GM21528 (cell line): ENCODE results near the gene FZD2.
"Not testable (repeated sequence)": the region's sequence is repeated elsewhere in the genome, so short reads cannot be mapped to it uniquely, and the experiment has no call there.

Experiments
- ATAC-seq: cut with Tn5 transposase; IDR thresholded peaks from one replicate; pipeline ENCODE4 v1.9.1; 2021; ENCODE audit warnings: mild to moderate bottlenecking, moderate library complexity; ENCODE audit not compliant: unreplicated experiment, low FRiP score

The FZD2 gene

DNA sequence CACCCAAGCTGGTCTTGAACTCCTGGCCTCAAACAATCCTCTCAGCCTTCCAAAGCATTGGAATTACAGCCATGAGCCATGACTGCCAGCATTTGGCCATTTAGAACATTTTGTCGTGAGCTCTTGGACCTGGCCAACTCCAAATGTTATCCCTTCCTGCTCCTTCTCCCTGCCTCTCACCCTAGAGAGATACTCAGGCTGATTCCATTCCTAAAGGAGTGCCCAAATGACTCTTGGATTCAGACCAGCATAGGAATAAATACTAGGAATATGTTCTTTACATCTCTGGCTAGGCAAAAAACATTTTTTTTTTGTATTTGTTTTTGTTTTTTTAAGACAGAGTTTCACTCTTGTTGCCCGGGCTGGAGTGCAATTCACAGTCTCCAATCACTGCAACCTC is 15.5 kb downstream of the FZD2 start:
- no peak for ATAC-seq

DNA sequence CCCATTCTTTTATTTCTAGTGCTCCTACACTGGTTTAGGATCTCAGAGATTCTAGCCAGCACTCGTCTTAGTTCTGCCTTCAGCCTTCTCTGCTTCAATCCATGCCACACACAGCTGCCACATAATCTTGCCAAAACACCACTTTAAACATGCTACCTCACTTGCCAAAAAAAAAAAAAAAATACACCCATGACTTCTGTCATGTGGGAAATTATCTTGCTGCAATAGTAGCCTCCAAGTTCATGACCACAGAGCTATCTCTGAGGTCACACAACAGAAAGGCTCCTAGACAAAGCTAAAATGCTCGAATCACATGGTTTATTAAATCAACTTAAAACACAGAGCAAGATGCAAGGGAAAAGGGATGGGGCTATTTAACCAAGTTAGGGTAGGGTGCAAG is 18.1 kb downstream of the FZD2 start:
- no peak for ATAC-seq

DNA sequence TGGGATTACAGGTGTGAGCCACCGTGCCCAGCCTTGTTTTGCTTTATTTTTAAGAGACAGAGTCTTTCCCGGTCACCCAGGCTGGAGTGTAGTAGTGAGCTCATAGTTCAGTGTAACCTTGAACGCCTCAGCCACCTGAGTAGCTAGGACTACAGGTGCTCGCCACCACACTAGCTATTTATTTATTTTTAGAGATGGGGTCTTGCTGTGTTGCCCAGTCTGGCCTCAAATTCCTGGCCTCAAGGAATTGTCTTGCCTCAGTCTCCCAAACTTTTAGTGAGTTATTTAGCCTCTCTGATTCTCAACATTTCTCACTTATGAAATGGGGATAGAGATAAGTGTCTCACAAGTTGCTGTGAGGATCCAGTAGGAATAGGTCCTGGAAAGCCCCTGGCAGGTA is 21.7 kb downstream of the FZD2 start:
- ATAC-seq = no peak

DNA sequence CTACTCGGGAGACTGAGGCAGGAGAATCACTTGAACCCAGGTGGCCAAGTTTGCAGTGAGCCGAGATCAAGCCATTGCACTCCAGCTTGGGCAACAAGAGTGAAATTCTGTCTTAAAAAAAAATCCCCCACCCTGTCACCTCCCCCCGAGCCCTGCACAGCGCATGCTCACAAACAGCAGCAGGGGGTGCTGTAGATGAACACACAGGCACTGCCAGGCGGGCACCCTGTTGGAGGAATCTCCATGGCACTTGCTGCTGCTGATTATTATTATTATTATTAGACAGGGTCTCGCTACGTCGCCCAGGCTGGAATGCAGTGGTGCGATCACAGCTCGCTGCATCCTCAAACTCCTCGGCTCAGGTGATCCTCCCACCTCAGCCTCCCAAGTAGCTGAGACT is 24.6 kb downstream of the FZD2 start:
- no peak for ATAC-seq

DNA sequence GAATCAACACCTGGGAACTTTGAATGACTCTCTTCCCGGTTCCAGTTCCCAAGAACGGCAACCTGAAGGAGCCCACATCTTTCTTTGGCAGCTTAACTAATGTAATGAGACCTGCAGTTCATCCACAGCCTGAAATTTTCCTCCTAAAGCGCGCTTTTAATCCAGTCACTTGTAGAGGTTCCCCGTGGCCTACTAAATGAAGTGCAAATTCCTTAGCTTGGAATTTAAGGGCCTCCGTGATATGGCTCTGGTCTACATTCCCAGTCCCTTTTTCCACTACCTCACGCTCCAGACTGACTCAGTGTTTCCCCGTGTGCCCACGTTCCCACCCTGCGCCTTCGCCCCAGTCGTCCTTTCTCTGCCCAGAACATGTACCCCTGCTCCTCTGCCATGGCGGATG is 27.2 kb downstream of the FZD2 start:
- ATAC-seq = no peak

DNA sequence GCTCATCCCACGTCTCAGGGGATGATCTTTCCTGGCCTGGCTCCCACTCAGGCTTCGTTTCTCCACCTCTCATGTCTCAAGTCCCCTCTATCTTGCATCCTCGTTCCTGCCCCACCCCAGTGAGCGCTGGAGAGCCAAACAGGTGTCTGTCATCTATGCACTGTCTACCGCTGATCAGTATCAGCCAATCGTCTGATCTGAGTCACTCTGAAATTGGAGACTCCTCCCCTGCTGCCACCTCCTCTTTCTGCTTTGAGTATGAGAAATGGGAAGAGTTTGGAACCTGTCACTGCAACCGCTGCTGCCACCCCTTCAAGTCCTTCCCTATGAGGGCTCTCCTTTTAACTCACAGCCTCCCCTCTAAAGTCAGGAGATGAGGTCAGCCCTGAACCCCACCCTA is 28.0 kb downstream of the FZD2 start:
- ATAC-seq = no peak

DNA sequence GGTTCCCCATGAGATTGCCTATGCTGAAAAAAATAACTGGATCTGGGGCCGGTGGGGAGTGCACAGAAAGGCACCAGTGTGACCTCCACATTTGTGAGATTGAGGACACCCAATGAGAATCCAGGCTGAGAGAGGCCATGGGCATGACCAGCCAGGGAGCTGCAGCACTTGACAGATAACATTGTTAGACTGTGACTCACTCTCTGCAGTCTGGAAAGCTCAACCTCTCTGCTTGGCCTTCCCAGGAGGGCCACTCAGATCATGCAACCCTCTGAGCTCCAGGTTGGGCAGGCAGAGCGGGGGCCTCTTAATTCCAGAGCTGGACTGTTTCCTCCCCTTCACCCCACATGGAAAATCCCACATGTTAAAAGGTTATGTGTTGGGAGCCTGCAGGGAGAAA is 30.1 kb downstream of the FZD2 start:
- no peak for ATAC-seq

DNA sequence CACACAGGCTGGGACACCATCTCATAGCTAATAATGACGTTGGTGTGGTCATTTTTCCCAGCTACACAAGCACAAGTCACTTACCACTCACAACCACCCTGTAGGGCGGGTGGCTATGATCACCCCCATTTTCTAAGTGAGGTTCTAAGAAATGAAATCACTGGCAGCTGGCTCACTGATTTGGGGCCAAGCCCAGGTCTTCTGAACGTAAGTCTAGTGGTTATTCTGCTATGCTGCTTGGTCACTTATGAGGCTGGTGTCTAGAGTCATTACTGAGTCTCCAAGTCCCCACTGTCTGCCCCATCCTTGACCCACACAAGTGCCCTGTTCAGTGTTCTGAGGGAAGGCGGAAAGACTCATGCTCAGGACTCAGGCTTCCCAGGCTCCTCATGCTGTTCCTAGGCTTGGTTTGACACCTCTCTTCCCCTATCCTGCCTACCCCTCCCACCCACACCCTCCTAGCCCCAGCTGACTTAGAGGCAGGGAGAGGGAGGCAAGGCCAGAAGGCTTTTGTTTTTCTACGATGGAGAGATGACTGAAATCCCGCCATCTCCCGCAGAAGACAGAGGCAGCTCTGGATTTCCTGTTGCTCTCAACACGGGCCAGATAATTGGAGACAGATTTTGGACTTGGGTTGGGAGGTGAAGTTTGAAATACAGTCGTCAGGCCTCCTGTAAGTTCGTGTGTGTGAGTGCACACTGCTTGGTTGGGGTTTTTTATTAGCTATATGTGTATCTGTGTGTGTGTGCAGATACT is 32.2 kb downstream of the FZD2 start:
- ATAC-seq = no peak

DNA sequence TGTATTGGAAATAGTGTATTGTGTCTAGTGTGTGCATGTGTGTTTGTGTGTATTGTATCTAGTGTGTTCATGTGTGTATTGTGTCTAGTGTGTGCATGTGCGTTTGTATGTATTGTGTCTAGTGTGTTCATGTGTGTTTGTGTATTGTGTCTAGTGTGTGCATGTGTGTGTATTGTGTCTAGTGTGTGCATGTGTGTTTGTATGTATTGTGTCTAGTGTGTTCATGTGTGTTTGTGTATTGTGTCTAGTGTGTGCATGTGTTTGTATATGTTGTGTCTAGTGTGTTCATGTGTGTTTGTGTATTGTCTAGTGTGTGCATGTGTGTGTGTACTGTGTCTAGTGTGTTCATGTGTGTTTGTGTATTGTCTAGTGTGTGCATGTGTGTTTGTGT is 32.8 kb downstream of the FZD2 start:
- ATAC-seq = not testable (repeated sequence)

DNA sequence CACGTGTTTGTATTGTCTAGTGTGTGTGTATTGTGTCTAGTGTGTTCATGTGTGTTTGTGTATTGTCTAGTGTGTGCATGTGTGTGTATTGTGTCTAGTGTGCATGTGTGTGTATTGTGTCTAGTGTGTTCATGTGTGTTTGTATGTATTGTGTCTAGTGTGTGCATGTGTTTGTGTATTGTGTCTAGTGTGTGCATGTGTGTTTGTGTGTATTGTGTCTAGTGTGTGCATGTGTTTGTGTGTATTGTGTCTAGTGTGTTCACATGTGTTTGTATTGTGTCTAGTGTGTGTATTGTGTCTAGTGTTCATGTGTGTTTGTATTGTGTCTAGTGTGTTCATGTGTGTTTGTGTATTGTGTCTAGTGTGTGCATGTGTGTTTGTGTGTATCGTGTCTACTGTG is 33.5 kb downstream of the FZD2 start:
- ATAC-seq = not testable (repeated sequence)

DNA sequence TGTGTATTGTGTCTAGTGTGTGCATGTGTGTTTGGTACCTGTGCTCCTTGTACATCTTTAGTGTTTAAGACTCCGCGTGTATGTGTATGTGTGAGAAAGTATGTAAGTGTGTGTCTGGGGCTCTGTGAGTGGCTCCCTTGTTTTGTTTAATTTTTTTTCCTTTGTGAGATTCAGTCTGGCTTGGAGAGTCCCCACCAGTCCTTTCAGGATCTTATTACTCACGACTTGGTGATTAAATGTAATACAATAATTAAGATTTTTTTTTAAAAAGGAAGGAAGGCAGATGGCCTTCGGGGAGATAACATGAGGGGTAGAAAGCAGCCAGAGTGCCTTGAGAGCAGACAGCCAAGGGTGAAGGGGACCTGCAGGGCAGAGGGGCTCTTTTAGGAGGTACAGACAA is 33.9 kb downstream of the FZD2 start:
- ATAC-seq = no peak

DNA sequence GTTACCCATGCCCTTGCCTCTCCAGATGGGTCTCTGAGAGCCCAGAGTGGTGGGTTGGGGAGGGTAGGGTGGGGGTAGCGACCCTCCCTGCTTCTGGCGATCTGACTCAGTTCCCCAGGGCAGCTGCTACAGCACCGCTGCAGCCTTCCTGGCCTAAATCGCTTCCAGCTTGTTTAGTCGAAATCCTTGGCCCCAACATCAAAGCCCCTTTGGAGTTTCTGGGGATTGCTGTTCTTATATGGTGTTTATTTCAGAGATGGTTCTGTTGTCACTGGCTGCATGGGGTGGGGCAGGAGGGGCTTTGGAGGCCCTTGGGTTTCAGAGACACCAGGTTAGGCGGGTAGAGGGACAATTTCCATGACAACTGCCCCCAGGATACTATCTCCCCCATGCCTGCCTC is 35.9 kb downstream of the FZD2 start:
- no peak for ATAC-seq

DNA sequence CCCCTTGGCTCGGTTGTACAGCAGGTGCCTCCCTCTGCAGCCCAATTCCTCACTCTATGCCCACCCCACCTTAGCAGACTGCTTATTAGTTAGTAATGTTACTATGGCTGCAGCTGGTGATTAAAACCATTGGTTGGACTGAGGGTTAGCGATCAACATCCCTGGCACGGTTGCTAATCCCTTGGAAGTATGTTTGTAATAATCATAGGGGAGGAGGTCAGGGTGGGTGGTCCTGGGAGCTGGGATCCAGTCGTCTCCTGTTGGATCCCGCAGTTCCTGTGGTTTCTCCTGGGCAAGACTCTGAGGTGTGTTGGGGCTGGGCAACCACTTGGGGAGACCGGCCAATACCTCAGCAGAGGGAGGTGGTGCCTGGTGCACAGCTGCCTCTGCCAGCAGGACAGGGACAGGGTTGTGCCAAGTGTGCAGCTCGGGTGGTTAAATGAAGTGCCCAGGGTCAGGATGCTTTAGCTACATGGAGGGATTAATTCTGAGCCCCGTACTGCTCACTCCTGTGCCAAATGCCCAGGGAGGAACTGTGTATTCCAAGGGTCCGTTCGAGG is 38.0 kb downstream of the FZD2 start:
- no peak for ATAC-seq

DNA sequence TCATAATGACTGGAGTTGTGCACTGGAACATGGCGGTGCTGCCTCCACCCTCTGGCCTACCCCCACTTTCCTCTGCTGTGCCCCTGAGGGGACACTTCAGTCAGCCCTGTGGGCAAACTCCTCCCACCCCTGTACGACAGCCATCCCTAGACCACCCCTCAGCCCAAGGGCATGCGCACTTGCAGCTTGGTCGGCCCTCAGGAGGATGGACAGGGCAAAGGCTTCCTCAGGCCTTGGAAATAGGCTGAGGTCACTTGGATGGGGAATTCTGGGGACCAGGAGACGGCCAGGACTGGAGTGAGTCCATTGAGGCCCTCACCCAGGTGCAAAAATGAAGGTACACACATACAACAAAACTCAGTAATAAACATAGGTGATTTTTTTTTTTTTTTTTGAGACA is 41.0 kb downstream of the FZD2 start:
- ATAC-seq = no peak

DNA sequence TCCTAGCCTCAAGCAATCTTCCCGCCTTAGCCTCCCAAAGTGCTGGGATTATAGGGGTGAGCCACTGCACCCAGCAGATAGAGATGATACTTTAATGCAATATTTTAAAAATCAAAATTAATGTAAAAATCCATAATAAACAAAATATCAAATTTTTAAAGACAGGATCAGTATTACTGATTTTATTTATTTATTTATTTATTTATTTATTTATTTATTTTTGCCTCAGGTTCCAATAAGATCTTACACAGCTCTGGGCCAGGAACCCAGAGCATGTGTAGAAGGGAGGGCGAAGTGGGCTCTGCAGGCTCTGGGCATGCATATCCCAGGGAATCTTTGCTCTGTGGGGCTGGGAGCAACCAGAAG is 41.6 kb downstream of the FZD2 start:
- no peak for ATAC-seq

DNA sequence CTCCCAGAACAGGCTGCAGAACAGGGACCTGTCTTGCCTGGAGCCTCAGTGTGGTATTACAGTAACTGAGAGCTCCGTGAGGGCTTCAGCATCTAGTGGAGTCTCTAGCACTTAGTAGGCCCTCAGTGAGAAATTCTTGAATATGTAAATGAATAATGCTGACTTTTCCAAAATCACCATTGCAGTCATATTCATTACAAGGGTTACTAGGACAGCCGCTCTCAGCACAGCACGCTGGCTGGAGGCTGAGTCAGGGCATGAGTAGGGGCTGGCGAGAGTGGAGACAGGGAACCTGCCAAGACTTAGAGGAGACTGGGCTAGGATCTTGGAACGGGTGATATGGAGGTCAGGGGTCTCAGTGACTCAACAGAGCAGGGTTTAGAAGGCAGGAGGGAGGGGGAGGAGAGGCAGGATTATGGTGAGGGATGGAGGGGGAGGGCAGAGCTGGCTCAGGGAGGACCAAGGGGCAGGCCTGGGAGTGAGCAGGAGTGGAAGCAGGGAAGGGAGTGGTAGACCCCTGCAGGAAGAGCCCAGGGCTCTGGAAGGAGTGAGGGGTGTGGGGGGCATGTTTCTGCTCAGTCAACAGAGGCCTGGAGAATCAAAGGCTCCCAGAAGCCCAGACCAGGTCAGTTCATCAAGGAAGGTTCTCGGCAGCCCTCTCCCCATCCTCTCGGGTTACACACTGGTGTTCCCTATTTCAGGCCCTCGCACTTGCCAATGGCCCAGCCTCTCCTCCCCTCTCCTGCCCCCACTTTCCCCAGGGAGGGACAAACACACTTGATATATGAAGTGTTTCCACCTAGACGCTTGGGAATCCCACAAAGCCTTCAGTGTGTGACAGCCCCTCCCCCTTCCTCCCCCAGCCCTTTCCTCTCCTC is 42.3 kb downstream of the FZD2 start:
- no peak for ATAC-seq

DNA sequence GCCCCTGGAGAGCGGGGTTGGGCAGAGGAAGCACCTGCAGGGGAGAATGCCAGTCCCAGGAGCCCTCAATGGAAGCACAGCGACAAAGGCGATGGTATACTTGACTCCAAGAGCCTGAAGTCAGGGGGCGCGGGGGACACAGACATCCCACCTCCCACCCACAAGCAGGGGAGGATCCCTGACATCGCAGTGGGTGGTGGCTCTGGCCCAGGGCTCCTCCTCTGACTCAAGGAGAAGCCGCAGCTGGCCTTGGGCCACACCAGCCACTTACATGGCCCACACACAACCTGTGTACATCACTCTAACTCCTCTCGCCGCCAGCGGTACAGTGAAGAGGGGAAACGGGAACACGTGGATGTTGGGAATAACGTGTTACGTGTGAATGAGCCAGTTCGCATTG is 44.3 kb downstream of the FZD2 start:
- no peak for ATAC-seq

DNA sequence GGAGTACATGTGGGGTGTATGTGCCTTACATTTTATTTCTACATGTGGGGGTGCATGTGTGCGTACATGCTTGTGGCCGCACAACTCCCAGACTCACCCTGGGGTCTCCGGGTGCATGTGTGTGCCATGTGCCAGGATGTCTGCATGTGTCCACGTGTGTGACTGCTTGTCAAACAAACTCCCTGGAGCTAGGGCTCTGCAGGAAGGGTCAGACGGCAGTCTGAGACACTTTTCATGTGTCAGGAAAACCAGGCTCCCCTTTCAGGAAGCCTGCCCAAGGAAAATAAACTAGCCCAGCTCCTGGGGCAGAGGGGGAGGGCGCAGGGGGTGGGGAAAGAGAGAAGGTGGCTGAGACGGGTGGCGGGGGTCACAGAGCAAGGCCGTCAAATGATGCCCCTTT is 44.7 kb downstream of the FZD2 start:
- no peak for ATAC-seq

DNA sequence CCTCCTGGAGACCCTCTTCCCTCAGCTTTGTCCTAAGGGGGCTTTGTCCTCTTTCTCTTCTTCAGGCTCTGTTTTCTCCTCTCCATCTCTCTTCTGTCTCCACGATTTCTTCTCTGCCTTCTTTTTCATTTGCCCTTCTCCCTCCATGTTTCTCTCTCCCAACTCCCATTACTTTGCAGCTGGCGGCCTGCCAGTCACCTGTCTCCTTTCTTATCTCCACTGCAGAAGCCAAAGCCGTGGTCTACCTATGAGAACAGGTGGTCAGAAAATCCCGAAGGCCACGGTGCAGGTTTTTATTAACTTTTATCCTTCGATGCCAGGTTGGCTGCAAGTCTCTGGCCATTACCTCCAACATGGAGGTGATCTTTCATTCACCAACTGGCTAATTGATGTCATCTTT is 45.1 kb downstream of the FZD2 start:
- no peak for ATAC-seq

DNA sequence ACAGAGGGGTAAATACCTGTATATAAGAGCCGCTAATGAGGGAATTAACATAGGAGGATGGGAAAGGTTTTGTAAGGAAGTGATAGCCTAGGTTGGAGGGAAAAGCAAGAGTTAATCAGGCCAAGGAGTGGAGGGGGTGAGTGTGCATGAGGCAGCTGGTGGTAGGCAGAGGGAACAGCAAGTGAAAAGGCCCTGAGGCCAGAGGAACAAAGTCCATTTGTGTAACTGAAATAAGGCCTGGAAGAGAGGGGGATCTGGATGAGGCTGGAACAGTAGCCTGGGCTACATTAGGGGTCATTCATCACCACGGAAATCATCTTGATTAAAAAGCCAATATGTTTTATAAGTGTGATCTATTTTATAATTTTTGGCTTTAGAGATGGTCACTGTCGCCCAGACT is 45.7 kb downstream of the FZD2 start:
- no peak for ATAC-seq

DNA sequence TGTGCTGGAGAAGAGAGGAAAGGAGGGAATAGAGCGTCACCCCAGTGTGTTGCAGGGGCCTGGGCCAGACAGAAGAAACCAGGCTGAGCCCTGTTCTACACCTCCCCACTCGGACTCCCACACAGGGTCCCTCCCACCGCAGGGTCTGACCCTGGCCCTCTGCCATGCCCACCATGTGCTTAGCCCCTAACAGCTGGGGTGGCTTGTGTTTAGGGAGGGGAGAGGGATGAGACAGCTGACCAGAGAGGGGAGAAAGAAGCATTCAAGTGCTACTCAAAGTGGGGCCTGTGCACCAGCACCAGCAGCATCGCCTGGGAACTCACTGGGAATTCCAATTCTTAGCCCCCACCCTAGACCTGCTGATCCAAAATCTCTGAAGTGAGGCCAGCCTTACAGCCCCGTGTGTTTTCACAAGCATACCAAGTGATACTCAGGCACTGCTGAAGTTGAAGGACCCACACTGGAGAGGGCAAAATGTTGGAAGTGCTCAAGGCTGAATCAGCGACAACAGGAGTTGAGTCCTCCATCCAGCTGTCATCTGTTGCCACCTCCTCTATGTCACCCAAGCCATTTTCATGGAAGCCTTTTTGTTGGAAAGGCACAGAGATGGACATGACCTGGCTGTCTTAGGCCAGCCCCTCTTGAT is 47.0 kb downstream of the FZD2 start:
- no peak for ATAC-seq
